HepG2 (cell line): ENCODE data around the gene POLR3H. TPM values are rescaled to one million over a fixed set of nuclear protein-coding genes. Genes with fewer than 3 reads are reported as not detected.

Source experiments
- ERF ChIP-seq: IDR thresholded peaks from 2 replicates; pipeline ENCODE4 v1.6.1; 2018; ENCODE audit warnings: missing biosample characterization, missing genetic modification reagents
- MYNN ChIP-seq: sonication (generic); formaldehyde crosslinking; IDR thresholded peaks from 2 replicates; pipeline ENCODE4 v1.4.0; 2020; ENCODE audit warnings: mild to moderate bottlenecking, low read depth, missing genetic modification reagents
- NFE2L1 ChIP-seq: sonication (generic); formaldehyde crosslinking; IDR thresholded peaks from 2 replicates; pipeline ENCODE4 v1.4.0; 2020; ENCODE audit warnings: missing genetic modification reagents, mild to moderate bottlenecking, borderline replicate concordance
- SPEN ChIP-seq: sonication (generic); formaldehyde crosslinking; IDR thresholded peaks from 2 replicates; pipeline ENCODE4 v1.5.1; 2020; ENCODE audit warnings: low read depth, mild to moderate bottlenecking, missing genetic modification reagents
- YEATS4 ChIP-seq: sonication (generic); formaldehyde crosslinking; IDR thresholded peaks from 2 replicates; pipeline ENCODE4 v1.4.0; 2020; ENCODE audit warnings: missing genetic modification reagents, borderline replicate concordance
- ZFX ChIP-seq: sonication (generic); formaldehyde crosslinking; IDR thresholded peaks from 2 replicates; pipeline ENCODE4 v1.4.0; 2020; ENCODE audit warnings: mild to moderate bottlenecking, low read depth, missing genetic modification reagents, moderate library complexity
- ZNF24 ChIP-seq: fragments of 450-650 bp; IDR thresholded peaks from 2 replicates; pipeline ENCODE4 v1.6.1; 2017; ENCODE audit warnings: antibody characterized with exemption, mild to moderate bottlenecking
- ZNF451 ChIP-seq: sonication (generic); formaldehyde crosslinking; IDR thresholded peaks from 2 replicates; pipeline ENCODE4 v1.5.0; 2020; ENCODE audit warnings: mild to moderate bottlenecking, missing genetic modification reagents
- ZNF850 ChIP-seq: sonication (generic); formaldehyde crosslinking; conservative IDR thresholded peaks from 2 replicates; pipeline ENCODE4 v1.9.0; 2021; ENCODE audit warnings: mild to moderate bottlenecking, missing genetic modification reagents
- ZSCAN12 ChIP-seq: sonication (generic); formaldehyde crosslinking; IDR thresholded peaks from 2 replicates; pipeline ENCODE4 v1.9.0; 2021; ENCODE audit warnings: mild to moderate bottlenecking, missing genetic modification reagents
- ZSCAN25 ChIP-seq: sonication (generic); formaldehyde crosslinking; IDR thresholded peaks from 2 replicates; pipeline ENCODE4 v1.8.0; 2022; ENCODE audit warnings: mild to moderate bottlenecking, missing genetic modification reagents
- polyA plus RNA-seq, 8 experiments: library from polyadenylated mRNA; depleted of rRNA in 3 of 8; stranded (reverse) in 7 of 8; unstranded in 1 of 8; fragments of >200 nt; fragmentation: Illumina TruSeq in 4 of 8; extraction: Trizol in 4 of 8; gene quantifications; 2 replicates each; pipeline versions ENCODE4 v1.2.1 to v1.2.3, GENCODE V29; 2011 to 2016; ENCODE audit warnings: low read depth in 4 of 8, missing spikeins in 1 of 8, mixed read lengths in 1 of 8; ENCODE audit not compliant: insufficient read depth in 1 of 8
- total RNA-seq, 5 experiments: library from RNA; depleted of rRNA; stranded (reverse); fragments of >200 nt; fragmentation: Illumina TruSeq; extraction: Trizol; gene quantifications; 2 replicates each; pipeline ENCODE4 v1.2.3, GENCODE V29; 2016; ENCODE audit warnings: low read depth in 1 of 5
- TF ChIP-seq, protein P1 (sequence below): sonication (generic); formaldehyde crosslinking; IDR thresholded peaks from 2 replicates; pipeline ENCODE4 v1.4.0; 2020; ENCODE audit warnings: missing genetic modification reagents
- TF ChIP-seq, protein P2 (sequence below): sonication (generic); formaldehyde crosslinking; IDR thresholded peaks from 2 replicates; pipeline ENCODE4 v1.9.0; 2021; ENCODE audit warnings: missing genetic modification reagents, borderline replicate concordance

Gene POLR3H
- total and polyA plus RNA-seq, 2 of the 13 experiments (the other 11 are each of a cell fraction or from before 2014, with no cell fraction given), result 10.3 to 28.6 TPM

DNA sequence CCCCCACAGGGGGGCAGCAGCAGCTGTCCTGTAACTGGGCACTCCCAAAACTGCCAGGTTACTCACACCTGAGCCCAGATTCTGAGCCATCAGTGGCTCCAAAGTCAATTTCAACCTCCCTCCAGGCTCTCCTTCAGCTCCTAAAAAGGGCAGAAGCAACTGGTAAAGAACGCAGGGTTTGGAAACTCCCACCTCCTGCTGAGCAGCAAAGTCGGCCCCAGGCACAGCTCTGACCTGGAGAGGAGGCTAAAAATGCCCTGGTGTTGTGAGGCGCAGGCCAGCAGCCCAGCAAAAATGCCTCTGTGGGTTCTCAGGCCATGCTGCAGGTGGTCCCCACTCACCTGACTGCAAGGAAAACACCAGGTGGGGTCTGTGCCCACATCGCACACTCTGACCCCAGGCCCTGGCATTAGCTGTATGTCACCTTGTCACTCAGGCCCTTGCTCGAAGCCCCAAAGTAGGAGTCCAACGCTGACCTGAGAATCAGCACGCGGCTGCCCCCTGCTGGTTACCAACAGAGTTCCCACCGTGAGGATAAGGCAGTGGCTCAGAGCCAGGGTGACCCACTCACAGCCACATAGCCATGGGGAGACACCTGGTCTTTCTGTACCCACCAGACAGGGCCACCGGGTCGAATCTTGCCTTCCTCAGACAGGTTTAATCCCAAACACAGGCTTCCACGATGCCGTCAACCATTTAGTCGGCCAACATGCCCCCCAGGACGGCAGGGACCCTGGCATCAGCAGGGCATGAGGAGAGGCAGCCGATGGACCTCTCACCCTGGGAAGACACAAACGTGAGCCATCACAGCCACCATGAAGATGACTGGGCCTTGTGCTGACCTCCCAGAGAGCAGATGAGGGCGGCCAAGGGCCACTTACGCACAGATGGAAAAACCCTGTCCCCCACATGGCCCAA lies 11.1 kb downstream of the POLR3H start (continued):
- TF ChIP-seq, protein P1, sequence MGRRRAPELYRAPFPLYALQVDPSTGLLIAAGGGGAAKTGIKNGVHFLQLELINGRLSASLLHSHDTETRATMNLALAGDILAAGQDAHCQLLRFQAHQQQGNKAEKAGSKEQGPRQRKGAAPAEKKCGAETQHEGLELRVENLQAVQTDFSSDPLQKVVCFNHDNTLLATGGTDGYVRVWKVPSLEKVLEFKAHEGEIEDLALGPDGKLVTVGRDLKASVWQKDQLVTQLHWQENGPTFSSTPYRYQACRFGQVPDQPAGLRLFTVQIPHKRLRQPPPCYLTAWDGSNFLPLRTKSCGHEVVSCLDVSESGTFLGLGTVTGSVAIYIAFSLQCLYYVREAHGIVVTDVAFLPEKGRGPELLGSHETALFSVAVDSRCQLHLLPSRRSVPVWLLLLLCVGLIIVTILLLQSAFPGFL (CRISPR knock-in tag), result no peak
- TF ChIP-seq ERF (CRISPR knock-in tag) (peak; percentile 41; the same call in 1 of the 2 replicates), ZNF24 (no peak), ZNF451 (CRISPR knock-in tag) (0 out of 2 replicates have a peak, but pooled peaks have one; percentile 25), SPEN (no peak), MYNN (CRISPR knock-in tag) (no peak), ZSCAN25 (CRISPR knock-in tag) (no peak), ZSCAN12 (CRISPR knock-in tag) (no peak), ZNF850 (no peak), ZFX (CRISPR knock-in tag) (peak; percentile 36; the same call in 1 of the 2 replicates), NFE2L1 (no peak), YEATS4 (no peak)
- TF ChIP-seq, protein P2, sequence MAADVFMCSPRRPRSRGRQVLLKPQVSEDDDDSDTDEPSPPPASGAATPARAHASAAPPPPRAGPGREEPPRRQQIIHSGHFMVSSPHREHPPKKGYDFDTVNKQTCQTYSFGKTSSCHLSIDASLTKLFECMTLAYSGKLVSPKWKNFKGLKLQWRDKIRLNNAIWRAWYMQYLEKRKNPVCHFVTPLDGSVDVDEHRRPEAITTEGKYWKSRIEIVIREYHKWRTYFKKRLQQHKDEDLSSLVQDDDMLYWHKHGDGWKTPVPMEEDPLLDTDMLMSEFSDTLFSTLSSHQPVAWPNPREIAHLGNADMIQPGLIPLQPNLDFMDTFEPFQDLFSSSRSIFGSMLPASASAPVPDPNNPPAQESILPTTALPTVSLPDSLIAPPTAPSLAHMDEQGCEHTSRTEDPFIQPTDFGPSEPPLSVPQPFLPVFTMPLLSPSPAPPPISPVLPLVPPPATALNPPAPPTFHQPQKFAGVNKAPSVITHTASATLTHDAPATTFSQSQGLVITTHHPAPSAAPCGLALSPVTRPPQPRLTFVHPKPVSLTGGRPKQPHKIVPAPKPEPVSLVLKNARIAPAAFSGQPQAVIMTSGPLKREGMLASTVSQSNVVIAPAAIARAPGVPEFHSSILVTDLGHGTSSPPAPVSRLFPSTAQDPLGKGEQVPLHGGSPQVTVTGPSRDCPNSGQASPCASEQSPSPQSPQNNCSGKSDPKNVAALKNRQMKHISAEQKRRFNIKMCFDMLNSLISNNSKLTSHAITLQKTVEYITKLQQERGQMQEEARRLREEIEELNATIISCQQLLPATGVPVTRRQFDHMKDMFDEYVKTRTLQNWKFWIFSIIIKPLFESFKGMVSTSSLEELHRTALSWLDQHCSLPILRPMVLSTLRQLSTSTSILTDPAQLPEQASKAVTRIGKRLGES, result no peak
